ENCODE measurements around the gene CDK13.

DNA sequence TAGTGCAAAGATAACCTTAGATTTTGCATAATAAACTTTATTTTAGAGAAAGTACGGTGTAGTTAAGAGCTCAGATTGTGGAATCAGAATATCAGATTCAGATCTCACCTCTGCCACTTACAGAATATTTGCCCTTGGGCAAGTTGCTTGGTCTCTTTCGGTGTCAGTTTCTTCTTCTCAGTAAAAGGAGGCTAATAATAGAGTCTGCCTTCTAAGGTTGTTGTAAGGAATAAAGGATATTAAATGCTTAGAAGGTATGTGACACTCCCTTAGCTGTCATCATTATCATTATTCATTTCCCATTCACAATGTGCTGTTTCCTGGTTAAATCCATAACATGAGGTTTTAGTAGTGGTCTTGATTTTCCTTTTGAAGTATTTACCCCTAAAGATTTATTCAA lies 142.1 kb downstream of the CDK13 start:
- no peak for TF ChIP-seq POLR2AphosphoS5 (IDR thresholded peaks at IDR 0.05; ENCODE audit: low read depth)
- TF ChIP-seq, protein P1, sequence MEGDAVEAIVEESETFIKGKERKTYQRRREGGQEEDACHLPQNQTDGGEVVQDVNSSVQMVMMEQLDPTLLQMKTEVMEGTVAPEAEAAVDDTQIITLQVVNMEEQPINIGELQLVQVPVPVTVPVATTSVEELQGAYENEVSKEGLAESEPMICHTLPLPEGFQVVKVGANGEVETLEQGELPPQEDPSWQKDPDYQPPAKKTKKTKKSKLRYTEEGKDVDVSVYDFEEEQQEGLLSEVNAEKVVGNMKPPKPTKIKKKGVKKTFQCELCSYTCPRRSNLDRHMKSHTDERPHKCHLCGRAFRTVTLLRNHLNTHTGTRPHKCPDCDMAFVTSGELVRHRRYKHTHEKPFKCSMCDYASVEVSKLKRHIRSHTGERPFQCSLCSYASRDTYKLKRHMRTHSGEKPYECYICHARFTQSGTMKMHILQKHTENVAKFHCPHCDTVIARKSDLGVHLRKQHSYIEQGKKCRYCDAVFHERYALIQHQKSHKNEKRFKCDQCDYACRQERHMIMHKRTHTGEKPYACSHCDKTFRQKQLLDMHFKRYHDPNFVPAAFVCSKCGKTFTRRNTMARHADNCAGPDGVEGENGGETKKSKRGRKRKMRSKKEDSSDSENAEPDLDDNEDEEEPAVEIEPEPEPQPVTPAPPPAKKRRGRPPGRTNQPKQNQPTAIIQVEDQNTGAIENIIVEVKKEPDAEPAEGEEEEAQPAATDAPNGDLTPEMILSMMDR (IDR thresholded peaks at IDR 0.05; ENCODE audit: insufficient read depth, low read length), result no peak
- TF ChIP-seq GABPA (IDR thresholded peaks at IDR 0.05; ENCODE audit: low read depth), result no peak
- TF ChIP-seq, protein P2, sequence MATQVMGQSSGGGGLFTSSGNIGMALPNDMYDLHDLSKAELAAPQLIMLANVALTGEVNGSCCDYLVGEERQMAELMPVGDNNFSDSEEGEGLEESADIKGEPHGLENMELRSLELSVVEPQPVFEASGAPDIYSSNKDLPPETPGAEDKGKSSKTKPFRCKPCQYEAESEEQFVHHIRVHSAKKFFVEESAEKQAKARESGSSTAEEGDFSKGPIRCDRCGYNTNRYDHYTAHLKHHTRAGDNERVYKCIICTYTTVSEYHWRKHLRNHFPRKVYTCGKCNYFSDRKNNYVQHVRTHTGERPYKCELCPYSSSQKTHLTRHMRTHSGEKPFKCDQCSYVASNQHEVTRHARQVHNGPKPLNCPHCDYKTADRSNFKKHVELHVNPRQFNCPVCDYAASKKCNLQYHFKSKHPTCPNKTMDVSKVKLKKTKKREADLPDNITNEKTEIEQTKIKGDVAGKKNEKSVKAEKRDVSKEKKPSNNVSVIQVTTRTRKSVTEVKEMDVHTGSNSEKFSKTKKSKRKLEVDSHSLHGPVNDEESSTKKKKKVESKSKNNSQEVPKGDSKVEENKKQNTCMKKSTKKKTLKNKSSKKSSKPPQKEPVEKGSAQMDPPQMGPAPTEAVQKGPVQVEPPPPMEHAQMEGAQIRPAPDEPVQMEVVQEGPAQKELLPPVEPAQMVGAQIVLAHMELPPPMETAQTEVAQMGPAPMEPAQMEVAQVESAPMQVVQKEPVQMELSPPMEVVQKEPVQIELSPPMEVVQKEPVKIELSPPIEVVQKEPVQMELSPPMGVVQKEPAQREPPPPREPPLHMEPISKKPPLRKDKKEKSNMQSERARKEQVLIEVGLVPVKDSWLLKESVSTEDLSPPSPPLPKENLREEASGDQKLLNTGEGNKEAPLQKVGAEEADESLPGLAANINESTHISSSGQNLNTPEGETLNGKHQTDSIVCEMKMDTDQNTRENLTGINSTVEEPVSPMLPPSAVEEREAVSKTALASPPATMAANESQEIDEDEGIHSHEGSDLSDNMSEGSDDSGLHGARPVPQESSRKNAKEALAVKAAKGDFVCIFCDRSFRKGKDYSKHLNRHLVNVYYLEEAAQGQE (IDR thresholded peaks at IDR 0.05; ENCODE audit: insufficient replicate concordance, low read depth), result no peak
- no peak for TF ChIP-seq SPI1 (IDR thresholded peaks at IDR 0.05; ENCODE audit: borderline replicate concordance, low read depth)

All from HL-60 (cell line).